ENCODE results near the gene PTOV1. TPM values are rescaled to one million over a fixed set of nuclear protein-coding genes. Genes with fewer than 3 reads are reported as not detected.

Gene PTOV1
- total RNA-seq (2014; rRNA removed; shearing (Covaris generic)), result 64.6 and 69.0 TPM in 2 replicates

DNA sequence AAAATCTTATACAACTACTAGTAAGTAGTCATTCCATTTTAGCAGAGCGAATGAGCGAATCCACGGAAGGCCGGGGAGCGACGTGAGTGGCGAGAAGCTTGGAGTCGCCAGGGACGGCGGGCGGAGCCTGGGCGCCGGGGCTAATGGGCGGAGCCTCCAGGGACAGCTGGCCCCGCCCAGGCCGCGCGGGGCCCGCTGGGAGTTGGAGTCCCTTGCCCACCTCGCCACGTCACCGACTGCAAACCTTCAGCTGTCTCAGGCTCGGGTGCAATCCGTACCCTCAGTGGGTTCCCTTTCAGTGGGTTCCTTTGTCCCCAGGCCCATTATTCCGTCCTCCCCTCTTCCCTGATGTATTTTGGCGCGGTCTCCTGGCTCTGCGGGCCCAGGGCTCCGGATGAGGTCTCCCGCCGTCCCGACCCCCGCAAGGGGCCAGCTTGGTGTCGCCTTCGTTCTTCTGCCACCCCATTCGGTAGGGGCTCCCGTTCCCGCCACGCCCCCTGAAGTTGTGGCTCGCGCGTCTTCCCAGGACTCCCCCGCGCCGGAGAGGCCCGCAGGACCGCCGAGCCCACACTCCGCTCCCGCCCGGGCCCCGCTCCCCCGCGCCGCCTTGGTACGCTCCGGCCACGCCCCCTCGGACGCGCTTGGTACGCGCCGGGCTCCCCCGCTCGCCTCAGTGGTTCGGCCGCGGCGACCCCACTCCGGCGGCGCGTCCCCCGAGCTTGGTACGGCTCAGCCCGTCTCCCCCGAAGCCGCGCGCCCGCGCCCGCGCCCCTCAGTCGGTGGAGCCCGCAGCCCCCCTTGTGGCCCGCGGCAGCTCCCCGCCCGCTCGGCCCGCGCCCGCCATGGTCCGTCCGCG, at the start of gene PTOV1:
TSS of gene PTOV1 (plus strand) at position 673 of the 856 bp plus-strand sequence.

DNA sequence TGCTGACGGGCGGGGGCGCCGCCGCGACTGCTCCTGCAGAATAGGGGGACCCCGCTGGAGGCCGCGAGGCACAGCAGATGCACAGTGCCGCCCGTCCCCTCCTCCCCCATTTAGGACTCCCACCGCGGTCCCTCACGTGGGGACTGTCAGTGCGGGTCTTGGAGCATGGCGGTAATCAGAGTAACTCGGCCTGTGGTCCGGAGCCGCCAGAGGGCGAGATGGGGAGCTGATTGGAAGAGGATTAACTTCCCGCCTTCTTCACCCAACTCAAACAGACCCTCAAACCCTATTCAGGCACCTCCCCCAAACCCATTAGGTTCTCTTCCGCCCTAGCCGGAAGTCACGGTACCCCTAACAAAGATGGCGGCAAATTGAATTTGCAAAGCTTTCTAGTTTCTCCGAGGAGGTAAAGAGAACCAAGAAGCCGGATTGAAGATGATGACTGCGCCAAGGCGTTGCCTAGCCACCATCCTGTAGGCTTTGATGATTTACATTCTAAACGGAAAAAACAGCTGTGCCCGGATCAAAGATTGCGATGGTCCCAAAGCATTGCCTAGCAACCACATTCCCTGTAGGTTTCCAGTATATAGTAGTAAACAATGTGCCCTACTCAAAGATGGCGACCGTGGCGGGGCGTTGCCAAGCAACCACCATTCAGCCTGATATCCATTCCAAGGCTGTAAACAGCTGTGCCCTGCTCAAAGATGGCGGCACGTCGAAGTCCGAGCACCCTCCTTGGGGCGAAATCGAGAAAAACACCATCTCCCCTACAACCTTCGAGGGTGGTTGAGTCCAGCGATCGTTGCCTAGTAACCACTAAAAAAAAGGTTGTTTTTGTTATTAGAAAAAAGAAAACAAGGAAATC, 37.7 kb upstream of the PTOV1 start, which contains the start of gene FUZ:
TSS of gene FUZ (minus strand) at position 296 of the 865 bp plus-strand sequence. CDS start at position 110, 186 bp downstream.

DNA sequence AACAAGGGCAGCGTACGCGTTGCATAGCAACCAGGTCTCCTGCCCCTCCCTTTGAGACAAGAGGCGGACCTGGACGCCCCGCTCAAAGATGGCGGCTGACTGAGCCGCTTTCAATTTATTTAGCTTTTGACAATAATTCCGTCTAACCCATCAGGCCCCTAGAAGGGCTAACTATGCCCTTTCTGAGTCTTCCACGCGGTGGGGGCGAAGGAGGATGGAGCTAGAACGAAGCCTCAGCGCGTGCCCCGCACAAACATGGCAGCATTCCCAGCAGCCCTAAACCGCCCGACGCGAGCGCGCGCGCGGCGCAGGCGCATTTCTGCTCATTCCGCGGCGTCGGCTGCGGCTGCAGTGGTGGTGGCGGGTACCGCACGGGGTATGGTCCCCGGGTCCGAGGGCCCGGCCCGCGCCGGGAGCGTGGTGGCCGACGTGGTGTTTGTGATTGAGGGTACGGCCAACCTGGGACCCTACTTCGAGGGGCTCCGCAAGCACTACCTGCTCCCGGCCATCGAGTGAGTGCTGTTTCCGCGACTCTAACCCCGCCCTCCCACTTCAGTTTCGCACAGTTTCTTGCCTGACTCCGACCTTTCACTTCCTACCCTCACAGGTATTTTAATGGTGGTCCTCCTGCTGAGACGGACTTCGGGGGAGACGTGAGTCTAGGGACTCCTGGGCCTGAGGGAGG, 32.9 kb upstream of the PTOV1 start, which contains the start of gene MED25:
TSS of gene MED25 (plus strand) at position 326 of the 685 bp plus-strand sequence. CDS start at position 379, 53 bp downstream.

DNA sequence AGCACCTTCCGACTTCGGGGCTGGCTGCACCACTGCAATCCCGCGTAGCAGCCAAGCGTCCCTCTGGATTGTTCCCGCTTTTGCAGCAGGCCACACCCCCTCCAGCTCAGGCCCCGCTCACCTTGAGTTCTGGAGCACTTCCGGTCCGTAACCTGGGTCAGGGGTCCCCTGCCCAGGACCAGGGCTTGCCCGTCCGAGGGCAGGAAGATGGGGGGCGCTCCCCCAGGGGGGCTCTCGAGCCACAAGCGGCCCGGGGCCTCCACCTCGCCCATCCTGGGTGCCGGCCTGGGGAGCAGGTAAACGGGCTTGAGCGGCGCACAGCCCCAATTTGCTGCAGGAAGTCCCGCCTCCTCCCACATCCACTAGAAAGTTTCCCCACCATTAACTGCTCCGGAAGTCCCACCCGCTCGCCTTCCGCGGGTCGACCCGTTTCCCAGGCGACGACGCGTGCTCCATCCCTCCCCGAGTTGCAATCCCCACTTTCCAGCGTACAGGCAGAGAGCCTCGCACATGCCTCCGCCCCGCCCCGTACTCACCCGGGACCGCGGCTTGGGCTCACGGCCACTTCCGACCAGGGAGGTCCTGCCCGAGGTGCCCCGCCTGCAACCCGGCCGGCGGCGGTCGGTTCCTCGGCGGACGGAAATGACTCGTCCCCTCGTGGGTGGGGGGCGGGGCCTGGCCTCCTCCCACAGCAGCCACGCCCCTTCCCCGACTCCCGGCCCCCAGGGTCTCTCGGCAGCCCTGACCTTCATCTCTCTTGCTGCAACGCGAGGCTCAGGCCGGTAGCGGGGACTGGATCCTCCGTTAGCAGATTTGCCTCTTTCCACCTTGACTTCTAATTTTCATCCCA, 16.2 kb downstream of the PTOV1 start, which contains the start of gene PNKP:
TSS of gene PNKP (minus strand) at position 644 of the 850 bp plus-strand sequence. CDS start at position 272, 372 bp downstream.

DNA sequence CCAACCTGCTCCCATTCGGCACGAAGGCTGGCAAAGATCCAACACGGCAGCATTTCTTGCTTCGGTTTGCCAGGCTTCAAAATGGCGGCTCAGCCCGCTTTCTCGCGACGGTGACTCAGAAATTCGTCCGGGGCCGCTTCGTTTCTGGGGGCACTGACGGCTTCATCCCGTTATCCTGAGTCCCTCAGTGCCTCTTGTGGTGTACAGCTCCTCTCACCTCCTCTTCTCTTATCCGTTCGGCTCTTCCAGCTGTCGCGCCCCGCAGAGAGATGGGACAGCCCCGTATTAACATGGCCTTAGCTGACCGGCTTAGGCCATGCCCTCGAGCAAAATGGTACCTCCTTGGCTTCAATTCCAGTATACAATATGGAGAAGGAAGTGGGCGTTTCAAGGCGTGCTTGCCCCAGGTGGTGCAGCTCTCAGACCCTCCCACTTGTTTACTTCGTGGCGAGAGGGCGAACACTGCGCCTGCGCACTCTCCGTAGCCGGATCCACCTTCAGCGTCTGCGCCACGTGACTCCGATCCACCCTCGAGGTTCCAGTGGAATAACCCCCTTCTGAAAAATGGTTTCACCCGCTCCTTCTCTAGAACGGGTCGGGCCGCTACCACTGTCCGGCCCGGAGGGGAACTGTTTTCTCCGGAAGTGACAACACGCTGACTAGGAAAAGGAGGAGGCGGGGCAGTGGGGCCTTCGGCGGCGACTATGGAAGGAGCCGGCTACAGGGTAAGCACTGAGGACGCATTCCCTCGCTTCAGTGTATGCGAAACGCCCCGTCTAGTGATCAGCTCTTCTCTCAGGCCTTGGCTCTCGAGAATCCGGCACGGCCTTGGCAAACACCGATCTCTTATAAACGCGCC, 26.3 kb downstream of the PTOV1 start, which contains the start of the genes AKT1S1 and TBC1D17:
TSS of gene AKT1S1 (minus strand) at position 336 of the 859 bp plus-strand sequence. CDS start 4,060 bp downstream, outside the sequence.
TSS of gene TBC1D17 (plus strand) at position 683 of the 859 bp plus-strand sequence. CDS start at position 705, 22 bp downstream.

DNA sequence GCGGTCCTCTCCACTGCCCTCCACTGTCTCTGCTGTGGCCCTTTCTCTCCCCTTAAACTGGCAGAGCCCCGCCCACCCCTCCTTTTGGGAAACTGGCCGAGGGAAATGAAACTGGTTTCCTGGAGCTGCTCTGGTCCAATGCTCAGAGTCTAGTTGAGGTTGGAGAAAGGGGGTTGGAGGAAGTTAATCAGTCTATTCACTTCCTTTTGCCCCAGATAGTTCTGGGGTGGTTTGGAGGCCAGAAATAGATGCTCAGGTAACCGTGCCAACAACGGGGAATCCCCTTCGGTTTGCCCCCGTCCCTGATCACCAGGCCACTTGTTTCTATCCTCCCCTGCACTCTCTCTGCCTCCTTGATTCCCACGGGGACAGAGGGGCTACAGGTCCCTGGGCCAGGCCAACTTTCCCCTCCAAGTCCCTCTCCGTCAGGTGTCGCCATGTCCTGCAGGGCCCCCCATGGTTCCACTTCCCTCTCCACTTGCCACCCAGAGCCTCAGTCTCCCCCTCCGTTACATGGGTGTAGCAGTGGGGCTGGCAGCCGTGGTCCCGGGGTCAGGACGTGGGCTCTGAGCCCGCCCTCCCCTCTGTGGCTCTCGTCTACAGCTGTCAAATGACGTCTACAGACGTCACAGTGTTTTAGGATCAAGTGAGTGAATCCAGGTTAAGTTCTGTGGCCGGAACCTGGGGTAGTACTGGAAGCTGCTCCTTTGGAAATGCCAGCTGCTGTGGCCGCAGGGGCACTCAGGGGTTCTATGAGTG, 46.1 kb downstream of the PTOV1 start, which contains the start of gene IL4I1:
TSS of gene IL4I1 (minus strand) at position 25 of the 759 bp plus-strand sequence. CDS start 727 bp downstream, outside the sequence.

Small RNA genes within 50 kb of the gene (small RNA-seq; reads per million reads assigned to genes)
- not detected for gene MIR4749

Other genes with a start within 250 kb of the PTOV1 start
- gene RRAS, start 211.0 kb upstream of the PTOV1 start, total RNA-seq (2014; rRNA removed; shearing (Covaris generic)), result 21.2 and 28.6 TPM in 2 replicates
- gene SCAF1, start 208.9 kb upstream of the PTOV1 start, total RNA-seq (2014; rRNA removed; shearing (Covaris generic)), result 26.2 and 30.6 TPM in 2 replicates
- gene IRF3, start 185.3 kb upstream of the PTOV1 start, total RNA-seq (2014; rRNA removed; shearing (Covaris generic)), result 125 and 130 TPM in 2 replicates
- gene BCL2L12, start 185.2 kb upstream of the PTOV1 start, total RNA-seq (2014; rRNA removed; shearing (Covaris generic)), result 19.4 and 31.5 TPM in 2 replicates
- gene PRMT1, start 173.9 kb upstream of the PTOV1 start, total RNA-seq (2014; rRNA removed; shearing (Covaris generic)), result 414 and 437 TPM in 2 replicates
- gene ADM5, start 161.6 kb upstream of the PTOV1 start, total RNA-seq (2014; rRNA removed; shearing (Covaris generic)), result 10.4 and 11.6 TPM in 2 replicates
- 3.8 and 9.1 TPM in 2 replicates for gene CPT1C, start 160.0 kb upstream of the PTOV1 start, total RNA-seq (2014; rRNA removed; shearing (Covaris generic))
- not detected in 2 replicates for gene TSKS, start 87.9 kb upstream of the PTOV1 start, total RNA-seq (2014; rRNA removed; shearing (Covaris generic))
- 58.6 and 69.9 TPM in 2 replicates for gene AP2A1, start 84.2 kb upstream of the PTOV1 start, total RNA-seq (2014; rRNA removed; shearing (Covaris generic))
- 96.3 and 103 TPM in 2 replicates for gene FUZ, start 37.9 kb upstream of the PTOV1 start, total RNA-seq (2014; rRNA removed; shearing (Covaris generic))
- 24.0 and 24.3 TPM in 2 replicates for gene MED25, start 32.9 kb upstream of the PTOV1 start, total RNA-seq (2014; rRNA removed; shearing (Covaris generic))
- 110 and 116 TPM in 2 replicates for gene PNKP, start 16.4 kb downstream of the PTOV1 start, total RNA-seq (2014; rRNA removed; shearing (Covaris generic))
- gene AKT1S1, start 26.2 kb downstream of the PTOV1 start, total RNA-seq (2014; rRNA removed; shearing (Covaris generic)), result 29.5 and 35.5 TPM in 2 replicates
- gene TBC1D17, start 26.5 kb downstream of the PTOV1 start, total RNA-seq (2014; rRNA removed; shearing (Covaris generic)), result 6.7 and 7.5 TPM in 2 replicates
- 0.19 TPM in 1 of 2 replicates, not detected in the other for gene IL4I1, start 45.7 kb downstream of the PTOV1 start, total RNA-seq (2014; rRNA removed; shearing (Covaris generic))
- gene ATF5, start 78.0 kb downstream of the PTOV1 start, total RNA-seq (2014; rRNA removed; shearing (Covaris generic)), result 18.3 and 19.9 TPM in 2 replicates
- gene NUP62, start 78.3 kb downstream of the PTOV1 start, total RNA-seq (2014; rRNA removed; shearing (Covaris generic)), result 53.5 and 57.3 TPM in 2 replicates
- not detected in 2 replicates for gene SIGLEC11, start 110.0 kb downstream of the PTOV1 start, total RNA-seq (2014; rRNA removed; shearing (Covaris generic))
- 12.9 and 16.6 TPM in 2 replicates for gene VRK3, start 174.2 kb downstream of the PTOV1 start, total RNA-seq (2014; rRNA removed; shearing (Covaris generic))
- gene ZNF473, start 174.8 kb downstream of the PTOV1 start, total RNA-seq (2014; rRNA removed; shearing (Covaris generic)), result 10.6 and 17.8 TPM in 2 replicates

Data from A375 (cell line).